Skeletal muscle tissue (tissue), 4 donors: ENCODE results near the gene SFRP2. TPM values are rescaled to one million over a fixed set of nuclear protein-coding genes. Genes with fewer than 3 reads are reported as not detected.
A peak's percentile ranks its signal among the peaks of the same experiment; 100 is the strongest.

Experiments used
- H3K27ac ChIP-seq: one replicate; pipeline ENCODE4 v1.7.0; 2013; ENCODE audit warnings: mild to moderate bottlenecking, low read depth, low read length, inconsistent platforms
- H3K27me3 ChIP-seq, 3 donors: one replicate each; pipeline ENCODE4 v1.7.0; 2013; ENCODE audit warnings: low read length in 3 of 3; ENCODE audit not compliant: control insufficient read depth in 3 of 3, insufficient read depth in 3 of 3
- H3K36me3 ChIP-seq, 3 donors: one replicate each; pipeline ENCODE4 v1.7.0; 2013; ENCODE audit warnings: low read length in 3 of 3; ENCODE audit not compliant: control insufficient read depth in 3 of 3, insufficient read depth in 3 of 3
- H3K4me1 ChIP-seq, 3 donors: one replicate each; pipeline ENCODE4 v1.7.0; 2013; ENCODE audit warnings: low read length in 3 of 3, mild to moderate bottlenecking in 3 of 3; ENCODE audit not compliant: control insufficient read depth in 3 of 3, insufficient read depth in 3 of 3
- H3K4me3 ChIP-seq, 3 donors: one replicate each; pipeline ENCODE4 v1.7.0; 2013; ENCODE audit warnings: low read length in 3 of 3
- H3K9ac ChIP-seq, 3 donors: one replicate each; pipeline ENCODE4 v1.7.0; 2013; ENCODE audit warnings: low read length in 3 of 3, mild to moderate bottlenecking in 3 of 3, moderate library complexity in 2 of 3, low read depth in 1 of 3
- H3K9me3 ChIP-seq, 3 donors: one replicate each; pipeline ENCODE4 v1.7.0; 2013; ENCODE audit warnings: low read length in 3 of 3; ENCODE audit not compliant: control insufficient read depth in 3 of 3
- total RNA-seq: library from RNA; depleted of rRNA; stranded (reverse); fragments of >200 nt; gene quantifications from one replicate; pipeline ENCODE4 v1.2.3, GENCODE V29; 2014
- donor health status: Osteomylitis.

SFRP2 gene
- total RNA-seq, 1 donor from 2014 or later: 14.6 TPM

- no peaks in the 10 kb centered on the region for H3K36me3 ChIP-seq
- peak overlapping the region in 1 of 3 donors; percentile 56 for H3K4me3 ChIP-seq
- H3K4me1 ChIP-seq: peaks cover 10 to 23% (median 23%) of the 10 kb centered on the region in 3 donors
- H3K27me3 ChIP-seq: peaks cover 58 to 67% (median 62%) of the 10 kb centered on the region in 3 donors
- H3K9me3 ChIP-seq: no peaks in the 10 kb centered on the region
- no peak overlapping the region for H3K27ac ChIP-seq
- H3K9ac ChIP-seq: no peak overlapping the region
Observed at GRCh38 chr4:153787575-153787974, 1.3 kb downstream of the SFRP2 start.

GRCh38 chr4:153787061-153787560, 1.8 kb downstream of the SFRP2 start:
- peaks cover 6 to 18% (median 18%) of the 10 kb centered on the region in 3 donors for H3K4me1 ChIP-seq
- H3K9me3 ChIP-seq: no peaks in the 10 kb centered on the region
- H3K9ac ChIP-seq: no peak overlapping the region
- no peaks in the 10 kb centered on the region for H3K36me3 ChIP-seq
- H3K27me3 ChIP-seq: peaks cover 54 to 63% (median 57%) of the 10 kb centered on the region in 3 donors
- no peak overlapping the region for H3K27ac ChIP-seq
- H3K4me3 ChIP-seq: no peak overlapping the region

GRCh38 chr4:153785910-153786721, 2.8 kb downstream of the SFRP2 start:
- H3K4me3 ChIP-seq: peak overlapping the region in 1 of 3 donors; percentile 27
- H3K27me3 ChIP-seq: peaks cover 47 to 53% (median 48%) of the 10 kb centered on the region in 3 donors
- no peaks in the 10 kb centered on the region for H3K9me3 ChIP-seq
- H3K36me3 ChIP-seq: no peaks in the 10 kb centered on the region
- H3K27ac ChIP-seq: no peak overlapping the region
- no peak overlapping the region for H3K9ac ChIP-seq
- H3K4me1 ChIP-seq: peaks cover 3 to 11% (median 10%) of the 10 kb centered on the region in 3 donors

GRCh38 chr4:153784166-153784699, 4.7 kb downstream of the SFRP2 start:
- Histone ChIP-seq H3K4me3 (no peak overlapping the region), H3K9me3 (no peaks in the 10 kb centered on the region), H3K27ac (no peak overlapping the region), H3K27me3 (peaks cover 33 to 36% (median 33%) of the 10 kb centered on the region in 3 donors), H3K36me3 (no peaks in the 10 kb centered on the region), H3K9ac (no peak overlapping the region), H3K4me1 (peaks cover 3 to 9% (median 9%) of the 10 kb centered on the region in 3 donors)

GRCh38 chr4:153782581-153782980, 6.3 kb downstream of the SFRP2 start:
- Histone ChIP-seq H3K9ac (no peak overlapping the region), H3K27me3 (peaks cover 17 to 21% (median 17%) of the 10 kb centered on the region in 3 donors), H3K4me3 (no peak overlapping the region), H3K4me1 (no peaks in the 10 kb centered on the region), H3K27ac (no peak overlapping the region), H3K36me3 (no peaks in the 10 kb centered on the region), H3K9me3 (no peaks in the 10 kb centered on the region)

- no peak overlapping the region for H3K9ac ChIP-seq
- H3K9me3 ChIP-seq: no peaks in the 10 kb centered on the region
- H3K36me3 ChIP-seq: no peaks in the 10 kb centered on the region
- H3K27ac ChIP-seq: no peak overlapping the region
- peaks cover 13 to 17% (median 16%) of the 10 kb centered on the region in 3 donors for H3K27me3 ChIP-seq
- no peaks in the 10 kb centered on the region for H3K4me1 ChIP-seq
- no peak overlapping the region for H3K4me3 ChIP-seq
Observed at GRCh38 chr4:153781717-153782416, 7.0 kb downstream of the SFRP2 start.

- H3K9ac ChIP-seq: no peak overlapping the region
- H3K4me3 ChIP-seq: no peak overlapping the region
- peaks cover 11 to 12% (median 12%) of the 10 kb centered on the region in 3 donors for H3K27me3 ChIP-seq
- H3K27ac ChIP-seq: no peak overlapping the region
- no peaks in the 10 kb centered on the region for H3K36me3 ChIP-seq
- H3K9me3 ChIP-seq: no peaks in the 10 kb centered on the region
- no peaks in the 10 kb centered on the region for H3K4me1 ChIP-seq
Observed at GRCh38 chr4:153781280-153781679, 7.6 kb downstream of the SFRP2 start.

- Histone ChIP-seq H3K36me3 (no peaks in the 10 kb centered on the region), H3K9ac (no peak overlapping the region), H3K4me1 (no peaks in the 10 kb centered on the region), H3K27me3 (peaks cover 8 to 11% (median 8%) of the 10 kb centered on the region in 3 donors), H3K9me3 (no peaks in the 10 kb centered on the region), H3K4me3 (no peak overlapping the region), H3K27ac (no peak overlapping the region)
Observed at GRCh38 chr4:153780876-153781275, 8.0 kb downstream of the SFRP2 start.

- Histone ChIP-seq H3K4me1 (no peaks in the 10 kb centered on the region), H3K9ac (no peak overlapping the region), H3K4me3 (no peak overlapping the region), H3K27ac (no peak overlapping the region), H3K27me3 (peaks cover 5 to 11% (median 8%) of the 10 kb centered on the region in 3 donors), H3K9me3 (no peaks in the 10 kb centered on the region), H3K36me3 (no peaks in the 10 kb centered on the region)
Observed at GRCh38 chr4:153780221-153780620, 8.7 kb downstream of the SFRP2 start.
